Suprapubic skin (tissue), 4 donors: ENCODE data around the gene ORMDL3.

Experiments used
- EP300 ChIP-seq: sonication (generic); formaldehyde crosslinking; IDR thresholded peaks from one replicate; pipeline ENCODE4 v1.6.1; 2017; ENCODE audit warnings: antibody characterized with exemption
- POLR2A ChIP-seq, 2 donors: fragments of 450-650 bp; IDR thresholded peaks; one replicate each; pipeline ENCODE4 v1.6.1; 2017; ENCODE audit warnings: antibody characterized with exemption in 2 of 2, mild to moderate bottlenecking in 2 of 2, moderate library complexity in 2 of 2
- POLR2AphosphoS5 ChIP-seq, 3 donors: sonication (generic); formaldehyde crosslinking; IDR thresholded peaks; one replicate each; pipeline ENCODE4 v1.6.1; 2017; ENCODE audit warnings: antibody characterized with exemption in 3 of 3
- TF ChIP-seq, protein P1 (sequence below), 2 donors: fragments of 200-600 bp in 1 of 2; fragments of 450-650 bp in 1 of 2; sonication (generic) in 1 of 2; IDR thresholded peaks; one replicate each; pipeline ENCODE4 v1.5.1; 2016 to 2019; ENCODE audit warnings: antibody characterized with exemption in 2 of 2, mild to moderate bottlenecking in 1 of 2, moderate library complexity in 1 of 2

GRCh38 chr17:39952680-39953470 is 25.5 kb upstream of the ORMDL3 start:
- TF ChIP-seq, protein P1, sequence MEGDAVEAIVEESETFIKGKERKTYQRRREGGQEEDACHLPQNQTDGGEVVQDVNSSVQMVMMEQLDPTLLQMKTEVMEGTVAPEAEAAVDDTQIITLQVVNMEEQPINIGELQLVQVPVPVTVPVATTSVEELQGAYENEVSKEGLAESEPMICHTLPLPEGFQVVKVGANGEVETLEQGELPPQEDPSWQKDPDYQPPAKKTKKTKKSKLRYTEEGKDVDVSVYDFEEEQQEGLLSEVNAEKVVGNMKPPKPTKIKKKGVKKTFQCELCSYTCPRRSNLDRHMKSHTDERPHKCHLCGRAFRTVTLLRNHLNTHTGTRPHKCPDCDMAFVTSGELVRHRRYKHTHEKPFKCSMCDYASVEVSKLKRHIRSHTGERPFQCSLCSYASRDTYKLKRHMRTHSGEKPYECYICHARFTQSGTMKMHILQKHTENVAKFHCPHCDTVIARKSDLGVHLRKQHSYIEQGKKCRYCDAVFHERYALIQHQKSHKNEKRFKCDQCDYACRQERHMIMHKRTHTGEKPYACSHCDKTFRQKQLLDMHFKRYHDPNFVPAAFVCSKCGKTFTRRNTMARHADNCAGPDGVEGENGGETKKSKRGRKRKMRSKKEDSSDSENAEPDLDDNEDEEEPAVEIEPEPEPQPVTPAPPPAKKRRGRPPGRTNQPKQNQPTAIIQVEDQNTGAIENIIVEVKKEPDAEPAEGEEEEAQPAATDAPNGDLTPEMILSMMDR (IDR thresholded peaks at IDR 0.05), result no peak
- TF ChIP-seq POLR2AphosphoS5 (IDR thresholded peaks at IDR 0.05), result no peak
- no peak for TF ChIP-seq POLR2A (IDR thresholded peaks at IDR 0.05)
- TF ChIP-seq EP300, result no peak
